Measurements from ENCODE around the gene SEC11C. TPM values are rescaled to one million over a fixed set of nuclear protein-coding genes. Genes with fewer than 3 reads are reported as not detected.

Gene SEC11C
- total RNA-seq, 1 donor from 2014 or later, result 7.0 TPM

Other genes starting within 250 kb of the SEC11C start
- gene GRP, start 80.3 kb downstream of the SEC11C start, total RNA-seq, result 1.3 TPM
- gene RAX, start 133.6 kb downstream of the SEC11C start, total RNA-seq, result not detected
- not detected for gene CPLX4, start 178.8 kb downstream of the SEC11C start, total RNA-seq
- 132 TPM for gene LMAN1, start 219.4 kb downstream of the SEC11C start, total RNA-seq

All from tongue (tissue), 1 donor.